ENCODE measurements around the gene CRYBG2. TPM values are rescaled to one million over a fixed set of nuclear protein-coding genes. Genes with fewer than 3 reads are reported as not detected.
"Not testable (repeated sequence)": the region's sequence is repeated elsewhere in the genome, so short reads cannot be mapped to it uniquely, and the experiment has no call there.

Gene CRYBG2
- total and polyA plus RNA-seq, 12 donors = 0.03 to 0.64 TPM; not detected in 10

DNA sequence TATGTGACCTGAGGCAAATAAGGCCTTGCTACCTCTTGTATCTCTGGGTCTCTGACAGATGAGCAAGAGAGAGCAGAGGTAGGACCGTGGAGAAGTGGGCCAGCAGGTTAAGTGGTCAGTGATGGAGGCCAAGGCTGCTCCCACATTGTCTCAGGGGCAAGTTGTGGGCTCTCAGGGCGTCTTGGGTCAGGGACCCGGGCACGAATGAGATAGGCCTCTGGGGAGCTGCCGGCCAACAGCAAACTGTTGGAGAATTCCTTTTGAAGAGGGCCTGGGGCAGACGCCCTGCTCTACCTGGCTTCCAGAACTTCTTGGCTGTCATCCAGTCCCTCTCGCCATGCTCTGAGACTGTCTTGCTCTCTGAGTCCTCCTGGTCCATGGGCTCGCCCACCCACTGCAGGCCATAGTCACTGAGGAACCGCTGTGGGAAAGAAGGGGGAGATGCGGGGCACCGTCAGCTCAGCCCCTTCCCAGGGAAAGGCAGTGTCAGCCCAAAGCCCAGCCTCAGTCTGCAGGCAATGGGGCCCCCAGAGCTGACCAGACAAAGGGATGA is 59.9 kb downstream of the CRYBG2 start:
- 85% methylated on average over 11 of the region's 11 CpGs for WGBS, 2 donors
- no peak for TF ChIP-seq CTCF (IDR thresholded peaks at IDR 0.05)

DNA sequence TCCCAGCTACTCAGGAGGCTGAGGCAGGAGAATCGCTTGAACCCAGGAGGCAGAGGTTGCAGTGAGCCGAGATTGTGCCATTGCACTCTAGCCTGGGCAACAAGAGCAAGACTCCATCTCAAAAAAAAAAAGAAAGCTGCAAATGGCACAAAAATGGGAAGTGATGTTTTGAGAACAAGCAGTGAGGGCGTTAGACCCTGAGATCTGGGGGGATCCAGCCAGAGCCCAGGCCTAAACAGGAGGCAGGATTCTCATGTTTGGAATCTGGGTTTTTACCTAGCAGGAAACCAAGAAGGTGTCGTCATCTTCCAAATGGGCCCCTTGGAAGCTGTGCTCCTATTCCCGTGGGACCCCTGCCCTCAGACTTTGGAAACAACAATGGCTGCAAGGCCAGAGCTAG is 61.2 kb downstream of the CRYBG2 start:
- DNase-seq; intact Hi-C loops (cut with DNase I); H3K27me3 ChIP-seq; H3K9me3 ChIP-seq; H3K4me3 ChIP-seq; ATAC-seq: not testable (repeated sequence)
- peaks cover 0 to 55% (median 14%) of the 10 kb centered on the region in 9 donors for H3K4me1 ChIP-seq
- WGBS, 2 donors = 87 to 91% methylated on average over 4 to 5 of the region's 5 CpGs
- H3K27ac ChIP-seq = peak overlapping the region in 1 of 10 donors; percentile 98
- H3K36me3 ChIP-seq = peaks cover 0 to 16% (median 0%) of the 10 kb centered on the region in 9 donors

More for the DNA sequence above, 59.9 kb downstream of the CRYBG2 start:
- no peak overlapping the region for H3K27ac ChIP-seq
- no peak overlapping the region for H3K4me3 ChIP-seq
- no peak for ATAC-seq
- H3K9me3 ChIP-seq = no peaks in the 10 kb centered on the region
- peaks cover 0 to 16% (median 0%) of the 10 kb centered on the region in 9 donors for H3K36me3 ChIP-seq
- intact Hi-C loops (cut with DNase I) = no loop called here
- peaks cover 0 to 49% (median 8%) of the 10 kb centered on the region in 9 donors for H3K4me1 ChIP-seq
- no peak for DNase-seq
- no peaks in the 10 kb centered on the region for H3K27me3 ChIP-seq

- no peak for DNase-seq
Measured at GRCh38 chr1:26291939-26292338, 62.0 kb downstream of the CRYBG2 start.

DNA sequence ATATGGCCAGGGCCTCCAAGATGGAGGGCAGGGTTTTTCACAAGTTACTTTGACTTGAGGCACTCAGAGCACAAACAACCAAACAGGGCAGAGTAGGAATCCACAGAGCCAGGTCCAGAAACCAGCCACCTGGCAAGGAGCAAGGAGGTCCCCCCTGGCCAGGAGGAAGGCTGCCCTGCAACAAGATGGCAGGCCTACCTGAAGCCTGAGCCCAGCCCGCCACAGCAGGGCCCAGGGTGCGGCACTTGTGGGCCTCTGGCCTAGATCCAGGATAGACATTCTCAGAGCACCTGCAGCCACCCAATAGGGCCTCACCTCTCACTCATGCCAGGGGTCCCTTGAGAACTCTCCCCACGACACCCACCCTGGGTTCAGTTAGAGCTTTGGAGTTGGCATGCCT is 62.5 kb downstream of the CRYBG2 start:
- intact Hi-C loops (cut with DNase I) = no loop called here
- no peak for DNase-seq
- no peaks in the 10 kb centered on the region for H3K9me3 ChIP-seq
- H3K27ac ChIP-seq = peak overlapping the region in 5 of 10 donors; percentile 46 to 98 (median 62)
- no peak for ATAC-seq
- no peak for TF ChIP-seq CTCF (IDR thresholded peaks at IDR 0.05)
- no peak overlapping the region for H3K4me3 ChIP-seq
- WGBS, 2 donors = 91 to 94% methylated on average over 3 of the region's 3 CpGs
- peaks cover 0 to 7% (median 0%) of the 10 kb centered on the region in 9 donors for H3K36me3 ChIP-seq
- H3K4me1 ChIP-seq = peaks cover 0 to 67% (median 24%) of the 10 kb centered on the region in 9 donors
- H3K27me3 ChIP-seq = no peaks in the 10 kb centered on the region

More at GRCh38 chr1:26291939-26292338, 62.0 kb downstream of the CRYBG2 start:
- H3K27me3 ChIP-seq = no peaks in the 10 kb centered on the region
- peaks cover 0 to 12% (median 0%) of the 10 kb centered on the region in 9 donors for H3K36me3 ChIP-seq
- peaks cover 0 to 62% (median 20%) of the 10 kb centered on the region in 9 donors for H3K4me1 ChIP-seq
- H3K9me3 ChIP-seq = no peaks in the 10 kb centered on the region
- no peak for TF ChIP-seq CTCF (IDR thresholded peaks at IDR 0.05)
- H3K27ac ChIP-seq = peak overlapping the region in 3 of 10 donors; percentile 48 to 98 (median 76)
- intact Hi-C loops (cut with DNase I) = no loop called here
- no peak overlapping the region for H3K4me3 ChIP-seq
- ATAC-seq = no peak
- 84 to 92% methylated on average over 4 of the region's 4 CpGs for WGBS, 2 donors

GRCh38 chr1:26290882-26291261 is 63.1 kb downstream of the CRYBG2 start:
- DNase-seq = no peak
- Histone ChIP-seq H3K4me3 (no peak overlapping the region), H3K36me3 (peaks cover 0 to 4% (median 0%) of the 10 kb centered on the region in 9 donors), H3K9me3 (no peaks in the 10 kb centered on the region), H3K4me1 (peaks cover 0 to 73% (median 29%) of the 10 kb centered on the region in 9 donors), H3K27ac (peak overlapping the region in 6 of 10 donors; percentile 9 to 98 (median 55)), H3K27me3 (no peaks in the 10 kb centered on the region)
- intact Hi-C loops (cut with DNase I) = no loop called here
- peak in 4 of 8 donors; percentile 5 to 28 (median 18) for ATAC-seq
- WGBS, 2 donors = 71 to 84% methylated on average over 11 of the region's 11 CpGs
- TF ChIP-seq CTCF (IDR thresholded peaks at IDR 0.05) = no peak
